Hippocampal formation (tissue), 2 donors: ENCODE measurements around the gene ELK4.

Experiments used
- DNase-seq, 2 donors: peaks; one replicate each; lab custom pipeline; 2025; lab: John Stamatoyannopoulos, UW

ELK4 gene, protein sequence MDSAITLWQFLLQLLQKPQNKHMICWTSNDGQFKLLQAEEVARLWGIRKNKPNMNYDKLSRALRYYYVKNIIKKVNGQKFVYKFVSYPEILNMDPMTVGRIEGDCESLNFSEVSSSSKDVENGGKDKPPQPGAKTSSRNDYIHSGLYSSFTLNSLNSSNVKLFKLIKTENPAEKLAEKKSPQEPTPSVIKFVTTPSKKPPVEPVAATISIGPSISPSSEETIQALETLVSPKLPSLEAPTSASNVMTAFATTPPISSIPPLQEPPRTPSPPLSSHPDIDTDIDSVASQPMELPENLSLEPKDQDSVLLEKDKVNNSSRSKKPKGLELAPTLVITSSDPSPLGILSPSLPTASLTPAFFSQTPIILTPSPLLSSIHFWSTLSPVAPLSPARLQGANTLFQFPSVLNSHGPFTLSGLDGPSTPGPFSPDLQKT

DNA sequence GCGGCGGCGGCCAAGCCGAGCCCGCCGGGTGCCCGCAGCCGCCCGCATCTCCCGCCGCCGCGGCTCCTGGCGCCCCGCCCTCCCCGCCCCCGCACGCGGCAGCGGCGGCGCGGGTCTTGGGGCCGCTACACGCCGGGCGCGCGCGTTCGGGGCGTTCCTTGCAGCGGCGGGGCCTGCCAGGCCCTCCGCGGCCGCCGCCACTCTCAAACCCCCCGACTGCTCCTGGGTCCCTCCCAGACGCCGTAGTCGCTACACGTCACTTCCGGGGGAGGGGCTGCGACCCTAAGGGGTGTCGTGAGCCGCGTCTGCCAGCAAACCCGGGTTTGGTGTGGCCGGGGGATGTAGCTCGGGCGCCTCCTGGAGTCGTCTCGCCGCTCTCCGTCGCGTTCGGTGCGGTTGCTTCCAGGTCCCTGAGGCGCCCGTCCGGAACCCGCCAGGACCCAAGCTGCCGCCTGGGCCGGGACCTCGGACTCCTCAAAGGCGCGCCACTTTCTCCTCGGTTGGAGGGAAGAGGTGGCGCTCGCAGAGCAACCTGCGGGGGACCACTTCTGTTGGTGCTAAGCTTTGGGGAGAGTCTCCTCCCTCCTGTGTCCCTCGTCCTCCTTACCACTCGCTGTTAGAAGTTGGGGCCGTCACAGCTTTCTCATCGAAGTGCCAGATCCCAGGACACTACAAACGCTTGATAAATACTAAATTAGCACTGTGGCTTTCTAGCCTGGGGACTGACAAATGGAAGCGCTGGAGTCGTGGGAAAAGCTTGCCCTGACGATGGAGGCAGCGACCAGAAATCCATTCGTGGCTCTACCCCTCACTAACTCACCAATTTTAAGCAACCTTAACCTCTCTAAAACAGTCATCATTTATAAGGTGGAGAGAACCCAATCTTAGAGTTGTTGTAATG, at the start of gene ELK4:
TSS of gene ELK4 (minus strand) at position 244 of the 901 bp plus-strand sequence. CDS start 8,129 bp downstream, outside the sequence.
- DNase-seq: peak; percentile 94 to 98

DNA sequence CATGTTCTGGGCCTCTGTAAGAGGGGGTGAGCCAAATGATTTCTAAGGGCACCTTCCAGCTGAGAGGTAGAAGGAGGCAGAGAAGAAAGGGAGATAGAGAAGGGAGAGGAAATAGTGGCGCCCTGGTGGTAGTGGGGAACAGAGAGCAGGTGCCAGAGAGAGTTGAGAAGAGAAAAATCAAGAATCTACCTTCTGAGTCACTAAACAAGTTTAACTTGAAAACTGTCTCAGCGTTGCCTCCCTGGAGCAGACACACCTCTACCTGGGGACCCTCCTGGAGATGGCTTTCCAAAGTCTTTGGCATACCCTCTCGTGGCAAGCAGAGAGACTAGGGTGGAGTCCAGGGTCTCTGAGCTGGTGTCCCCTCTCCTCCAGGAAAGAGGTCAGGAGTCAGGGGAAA, 49.6 kb upstream of the ELK4 start:
- DNase-seq: no peak

DNA sequence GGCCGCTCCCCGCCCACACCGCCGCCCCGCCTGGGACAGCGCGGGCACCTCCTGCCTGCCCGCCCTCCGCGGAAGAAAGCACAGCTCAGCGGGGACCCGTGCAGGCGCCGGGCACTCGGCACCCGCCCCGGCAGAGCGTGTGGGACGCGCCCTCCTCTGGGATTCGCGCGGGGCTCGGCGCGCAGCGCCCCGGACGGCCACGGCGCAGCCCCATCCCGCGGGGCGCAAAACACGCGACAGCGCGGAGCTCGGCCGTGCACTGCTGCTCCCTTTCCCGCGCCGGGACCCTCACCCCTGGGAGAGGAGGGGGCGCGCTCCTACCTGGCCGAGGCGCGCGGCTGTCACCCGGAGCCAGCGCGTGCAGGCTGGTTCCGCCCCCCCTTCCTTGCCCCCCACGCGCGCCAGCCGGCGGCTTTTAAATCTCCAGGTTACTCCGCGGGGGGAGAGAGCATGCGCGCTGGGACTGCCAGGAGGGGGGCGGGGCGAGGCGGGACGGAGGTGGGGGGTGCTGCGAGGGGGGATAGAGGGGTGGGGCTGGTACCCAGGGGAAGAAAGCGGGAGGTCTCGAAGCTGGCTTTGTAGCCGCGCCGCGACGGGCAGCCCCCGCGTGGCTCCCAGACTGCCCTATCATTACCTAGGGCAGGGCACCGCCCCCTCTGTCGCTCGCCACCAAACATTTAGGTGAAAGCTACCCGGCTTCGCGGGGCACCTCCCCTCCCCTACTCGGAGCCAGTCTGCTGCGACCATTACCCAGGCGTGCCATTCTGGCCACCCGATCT, 48.5 kb upstream of the ELK4 start, which contains the start of gene SLC45A3:
TSS of gene SLC45A3 (minus strand) at position 437 of the 779 bp plus-strand sequence. CDS start 15,853 bp downstream, outside the sequence.
- DNase-seq: peak in 1 of 2 donors; percentile 61

DNA sequence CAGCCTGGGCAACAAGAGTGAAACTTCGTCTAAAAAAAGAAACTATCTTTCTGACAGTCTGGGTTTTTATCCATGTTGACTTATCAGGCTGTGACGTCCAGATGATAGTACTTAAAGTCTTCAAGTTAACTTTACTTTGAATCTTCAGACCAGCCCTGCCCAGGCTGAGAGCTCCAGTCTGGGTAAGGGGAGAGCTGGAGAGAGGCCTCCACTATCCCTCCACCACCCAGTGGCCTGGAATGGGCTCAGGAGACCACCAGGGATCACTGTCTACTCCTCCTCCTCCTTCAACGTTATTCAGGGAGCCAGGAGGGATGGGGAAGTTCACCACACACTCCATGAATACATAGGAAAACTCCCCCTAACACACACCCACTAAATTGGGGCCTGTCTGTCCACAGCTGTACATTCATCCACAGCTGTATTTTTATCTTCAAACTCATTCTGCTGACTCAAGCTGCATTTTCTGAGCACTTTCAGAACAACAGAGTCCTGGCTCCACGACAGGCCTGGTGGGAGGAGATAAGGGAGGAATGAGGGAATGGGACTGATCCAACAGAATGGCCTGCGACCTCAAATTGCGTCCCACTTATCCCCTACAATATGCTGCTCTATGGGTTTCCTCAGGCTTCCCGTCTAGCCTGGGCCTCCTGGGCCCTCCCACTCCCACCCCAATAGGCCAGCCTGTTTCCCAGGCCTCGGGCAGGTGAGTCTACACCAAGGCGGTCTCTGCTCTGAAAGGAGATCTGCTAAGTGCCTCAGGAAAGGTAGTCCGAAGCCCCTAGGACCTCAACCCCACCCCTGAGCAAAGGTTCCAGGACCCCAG, 46.7 kb upstream of the ELK4 start:
- no peak for DNase-seq

DNA sequence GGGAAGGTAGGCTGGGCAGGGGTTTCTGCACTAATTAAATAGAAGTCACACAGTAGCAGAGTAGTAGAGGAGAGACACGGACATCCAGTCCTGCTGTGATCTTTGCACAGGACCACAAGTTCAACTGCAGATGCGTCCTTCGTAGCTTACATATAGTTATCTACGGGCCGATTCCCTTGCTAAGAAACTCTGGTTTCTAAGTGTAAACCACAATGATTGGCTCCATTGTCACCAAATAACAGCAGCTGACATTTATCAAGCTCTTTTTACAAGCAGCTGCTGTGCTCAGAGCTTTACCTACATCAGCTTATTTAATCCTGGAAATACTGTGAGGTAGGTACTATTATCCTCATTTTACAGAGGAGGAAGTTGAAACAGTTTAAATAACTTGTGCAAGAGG, 45.4 kb upstream of the ELK4 start:
- DNase-seq: no peak

DNA sequence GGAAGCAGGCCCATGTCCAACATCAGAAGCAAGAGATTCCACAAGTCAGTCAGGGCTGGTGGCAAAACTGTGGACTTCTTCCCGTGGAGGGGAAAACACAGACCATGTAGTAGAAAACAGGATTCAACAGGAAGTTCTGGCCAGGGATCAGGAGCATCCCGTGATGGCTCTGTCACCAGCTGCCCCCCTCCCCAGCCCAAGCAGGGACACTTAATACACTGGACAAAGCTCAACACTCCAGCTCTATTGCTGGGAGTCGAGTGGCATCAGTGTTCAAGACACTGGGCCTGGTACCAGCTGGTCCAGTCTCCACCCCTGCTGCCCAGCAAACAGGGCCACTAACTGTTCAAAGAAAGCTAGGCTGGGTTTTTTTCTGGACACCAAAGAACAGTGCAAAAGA, 44.8 kb upstream of the ELK4 start:
- DNase-seq: peak; percentile 85 to 88

DNA sequence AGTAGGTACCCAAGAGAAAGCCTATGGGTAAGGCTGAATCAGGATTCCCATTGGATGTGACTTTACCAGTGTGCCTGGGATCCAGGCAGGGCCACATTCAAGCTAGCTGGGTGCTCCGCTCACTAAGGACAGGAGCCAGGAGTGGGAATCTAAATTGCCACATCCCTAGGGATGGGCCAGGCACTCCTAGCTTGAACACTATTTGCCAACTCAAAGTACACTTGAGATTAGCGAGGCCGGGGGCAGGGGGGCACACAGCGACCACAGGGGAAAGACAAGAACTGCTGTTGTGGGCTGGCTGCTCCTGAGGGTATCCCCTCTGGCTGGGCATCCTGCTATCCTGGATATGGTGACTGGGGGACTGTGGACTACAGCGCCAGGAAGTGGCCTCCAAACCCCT, 44.2 kb upstream of the ELK4 start:
- no peak for DNase-seq

DNA sequence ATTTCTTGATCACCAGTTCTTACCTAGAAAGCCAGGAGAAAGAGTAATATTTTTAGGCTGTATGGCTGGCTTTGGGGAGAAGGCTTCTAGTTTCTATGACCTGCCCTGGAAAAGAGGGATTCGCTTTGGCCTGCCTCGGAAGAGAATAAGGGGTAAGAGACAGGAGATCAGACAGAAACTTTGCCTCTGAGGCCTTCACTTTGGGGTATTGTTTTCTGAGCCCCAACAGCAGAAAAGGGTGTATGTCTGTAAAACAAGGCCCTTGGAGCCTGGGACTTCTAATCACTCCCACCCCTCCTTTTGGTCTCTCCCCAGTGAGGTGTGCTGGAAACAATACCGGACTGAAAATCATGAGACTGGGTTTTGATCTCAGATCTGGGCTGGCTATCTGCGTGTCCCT, 43.4 kb upstream of the ELK4 start:
- DNase-seq: no peak

DNA sequence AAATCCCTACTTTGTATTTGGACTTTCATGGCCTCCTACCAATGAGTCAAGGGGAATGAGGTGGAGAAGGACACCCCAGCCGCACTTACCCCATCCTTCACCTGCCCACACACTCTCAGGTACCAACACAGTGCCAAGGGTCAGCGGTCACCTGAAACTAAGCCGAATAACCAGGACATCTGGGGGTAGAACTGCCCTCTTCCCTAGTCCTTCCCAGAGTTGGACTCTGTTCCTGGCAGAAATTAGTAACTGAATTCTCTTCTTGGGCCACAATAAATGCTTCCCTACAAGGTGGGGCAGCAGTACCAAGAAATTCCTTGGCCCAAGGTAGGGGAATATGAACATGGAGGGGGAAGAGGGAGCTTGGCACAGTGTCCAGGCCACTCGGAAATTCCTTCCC, 41.2 kb upstream of the ELK4 start:
- no peak for DNase-seq

DNA sequence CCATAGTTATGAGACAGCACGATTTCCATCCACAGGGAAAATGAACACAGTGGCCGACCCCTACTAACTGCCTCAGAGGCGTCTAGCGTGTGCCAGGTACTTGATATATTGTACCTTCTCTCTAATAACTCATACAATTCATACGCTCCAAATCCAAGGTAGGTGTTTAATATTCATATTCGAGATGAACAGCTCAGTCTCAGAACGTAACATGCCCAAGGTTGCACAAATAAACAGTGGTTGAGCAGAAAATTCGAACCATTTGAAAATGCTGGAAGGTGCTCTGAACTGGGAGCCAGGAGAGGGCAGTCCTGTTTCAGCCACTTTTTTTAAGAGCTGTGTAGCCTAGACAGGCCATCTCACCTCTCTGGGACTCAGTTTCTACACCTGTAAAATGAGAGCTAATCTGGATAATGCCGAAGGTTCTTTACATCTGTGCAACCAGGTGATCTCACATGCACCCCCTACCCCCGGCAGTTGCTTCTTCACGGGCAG, 40.6 kb upstream of the ELK4 start:
- no peak for DNase-seq

DNA sequence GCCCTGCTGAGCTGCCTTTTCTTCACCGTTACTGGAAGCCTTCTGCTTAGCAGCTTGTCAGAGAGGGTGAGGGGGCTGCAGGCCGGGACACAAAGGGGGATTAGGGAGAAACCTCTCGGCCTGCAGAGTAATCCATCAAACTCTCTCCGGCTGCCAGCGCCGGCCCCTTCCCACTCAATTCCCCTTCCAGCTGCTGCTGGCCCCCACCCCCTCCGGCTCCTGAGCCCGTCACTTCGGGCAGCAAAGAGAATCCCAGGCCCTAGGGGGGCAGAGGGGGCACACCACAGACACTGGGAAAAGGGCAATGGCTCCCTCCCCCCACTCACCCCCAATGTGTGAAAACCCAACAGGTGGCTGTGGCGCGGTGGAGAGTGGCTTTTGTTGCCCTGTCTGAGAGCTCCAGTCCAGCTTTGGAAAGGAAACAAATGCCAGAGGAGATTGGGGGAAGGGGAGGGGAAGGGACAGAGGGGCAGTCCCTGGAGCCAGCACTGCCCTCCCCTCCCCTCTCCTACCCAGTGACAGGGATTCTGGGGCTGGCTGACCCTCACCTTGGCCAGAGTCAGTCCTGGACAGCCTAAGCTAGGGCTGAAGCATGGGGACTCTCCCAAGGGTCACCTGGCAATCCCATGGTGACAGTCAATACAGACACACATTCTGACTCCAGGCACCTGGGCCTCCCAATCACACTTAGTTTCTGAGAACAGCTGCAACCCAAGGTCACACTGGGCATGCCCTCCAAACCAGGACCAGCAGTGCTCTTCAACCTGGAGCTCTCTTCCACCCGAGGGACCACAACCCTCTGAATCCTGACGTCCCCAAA, 39.0 kb upstream of the ELK4 start:
- no peak for DNase-seq

DNA sequence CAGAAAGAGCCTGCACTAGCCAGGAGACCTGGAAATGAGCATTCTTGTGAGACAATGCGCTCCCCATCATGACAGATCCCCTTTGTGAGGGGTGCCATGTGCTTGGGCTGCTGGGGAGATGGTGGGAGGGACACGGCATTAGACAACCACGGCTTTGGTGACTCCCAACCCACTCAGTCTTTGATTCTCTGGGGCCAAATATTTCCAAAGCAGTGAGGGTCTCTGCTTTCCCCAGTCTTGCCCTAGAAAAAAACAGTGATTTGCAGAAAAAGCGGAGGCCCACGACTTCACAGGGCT, 38.3 kb upstream of the ELK4 start:
- DNase-seq: no peak

DNA sequence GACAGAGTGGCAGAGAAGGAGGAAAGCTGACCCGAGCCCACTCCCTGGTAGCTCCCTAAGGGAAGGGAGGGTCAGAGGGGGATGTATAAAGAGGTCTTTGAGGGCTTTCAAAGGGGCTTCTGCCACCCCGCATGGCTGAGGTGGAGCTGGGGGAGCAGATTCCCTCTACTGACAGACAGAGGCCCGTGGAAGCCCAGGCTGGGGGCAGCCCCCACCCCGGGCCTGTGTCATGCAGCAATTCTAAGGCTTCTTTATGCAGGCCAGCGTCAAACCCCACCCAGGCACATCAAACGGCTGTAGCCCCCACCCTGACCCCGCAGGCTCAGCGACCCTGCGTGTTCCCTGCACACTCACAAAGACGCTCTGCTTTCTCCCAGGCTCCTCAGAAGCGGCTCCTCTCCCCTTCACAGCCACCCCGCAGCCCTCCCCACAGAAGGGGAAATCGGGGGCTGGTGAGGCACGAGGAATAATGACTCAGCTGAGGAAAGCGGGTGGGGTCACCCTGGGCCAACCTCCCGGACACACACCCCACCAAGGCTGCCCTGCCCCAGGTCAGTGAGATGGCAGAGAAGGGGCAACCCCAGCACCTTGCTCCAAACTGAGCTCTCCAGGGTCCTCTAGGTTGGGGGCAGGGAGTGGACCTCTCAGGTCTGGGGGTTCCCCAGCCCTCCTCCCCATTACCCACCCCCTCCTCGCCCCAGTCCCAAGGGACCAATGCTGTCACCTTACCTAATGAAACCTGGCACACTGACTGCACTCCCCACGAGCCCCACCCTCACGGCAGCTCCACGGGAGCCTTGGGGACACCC, 37.7 kb upstream of the ELK4 start:
- DNase-seq: peak; percentile 39 to 43

DNA sequence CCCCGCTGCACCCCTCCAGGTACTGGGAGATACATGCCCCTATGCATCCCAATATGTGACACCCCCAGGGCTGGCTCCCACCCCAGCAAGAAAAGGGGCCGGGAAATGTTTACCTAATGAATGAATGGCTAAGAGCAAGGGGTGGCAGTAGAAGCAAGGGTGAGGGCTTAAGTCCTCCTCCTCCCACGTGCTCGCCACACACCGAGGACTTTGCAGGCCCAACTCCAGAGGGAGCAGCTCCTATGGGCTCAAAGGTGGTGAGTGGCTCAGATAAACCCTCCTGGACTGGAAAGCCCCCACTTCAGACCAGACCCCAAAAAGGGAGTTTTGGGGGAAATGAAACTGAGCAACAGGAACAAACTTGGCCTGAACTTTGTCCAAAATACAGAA, 37.1 kb upstream of the ELK4 start:
- DNase-seq: no peak

DNA sequence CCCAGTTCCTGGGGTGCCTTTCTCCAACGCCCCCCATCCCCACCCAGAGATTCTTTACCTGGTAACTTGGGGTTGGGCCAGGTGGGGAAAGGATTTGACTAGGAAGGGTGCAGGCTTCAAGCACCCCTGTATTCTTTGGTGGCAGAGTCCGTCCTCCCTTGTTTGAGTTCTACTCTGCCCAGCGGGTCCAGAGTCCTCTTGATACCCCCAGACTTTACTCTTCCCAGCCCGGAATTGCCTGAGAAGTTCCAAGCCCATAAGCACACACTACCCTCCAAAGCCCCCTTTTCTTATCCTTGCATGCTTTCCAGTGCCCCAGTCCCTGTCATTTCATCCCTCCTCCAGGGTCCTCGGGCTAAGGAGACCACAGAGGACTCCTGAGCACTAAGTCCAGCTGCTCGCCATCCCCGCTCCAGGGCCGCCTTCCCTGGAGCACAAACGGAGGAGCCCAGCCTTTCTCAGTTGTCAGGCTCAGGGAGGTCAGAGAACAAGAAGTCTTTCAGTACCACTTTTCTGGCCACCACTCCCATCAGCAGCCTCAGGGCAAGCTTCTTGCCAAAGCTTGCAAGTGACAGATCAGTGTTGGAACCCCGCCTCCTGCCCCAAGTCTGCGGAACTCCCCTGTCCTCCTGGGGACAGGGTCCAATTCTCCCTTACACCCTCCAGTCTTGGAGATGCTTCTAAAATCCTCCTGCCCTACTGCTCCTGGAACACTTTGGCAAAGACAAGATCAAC, 36.3 kb upstream of the ELK4 start:
- peak in 1 of 2 donors; percentile 38 for DNase-seq

DNA sequence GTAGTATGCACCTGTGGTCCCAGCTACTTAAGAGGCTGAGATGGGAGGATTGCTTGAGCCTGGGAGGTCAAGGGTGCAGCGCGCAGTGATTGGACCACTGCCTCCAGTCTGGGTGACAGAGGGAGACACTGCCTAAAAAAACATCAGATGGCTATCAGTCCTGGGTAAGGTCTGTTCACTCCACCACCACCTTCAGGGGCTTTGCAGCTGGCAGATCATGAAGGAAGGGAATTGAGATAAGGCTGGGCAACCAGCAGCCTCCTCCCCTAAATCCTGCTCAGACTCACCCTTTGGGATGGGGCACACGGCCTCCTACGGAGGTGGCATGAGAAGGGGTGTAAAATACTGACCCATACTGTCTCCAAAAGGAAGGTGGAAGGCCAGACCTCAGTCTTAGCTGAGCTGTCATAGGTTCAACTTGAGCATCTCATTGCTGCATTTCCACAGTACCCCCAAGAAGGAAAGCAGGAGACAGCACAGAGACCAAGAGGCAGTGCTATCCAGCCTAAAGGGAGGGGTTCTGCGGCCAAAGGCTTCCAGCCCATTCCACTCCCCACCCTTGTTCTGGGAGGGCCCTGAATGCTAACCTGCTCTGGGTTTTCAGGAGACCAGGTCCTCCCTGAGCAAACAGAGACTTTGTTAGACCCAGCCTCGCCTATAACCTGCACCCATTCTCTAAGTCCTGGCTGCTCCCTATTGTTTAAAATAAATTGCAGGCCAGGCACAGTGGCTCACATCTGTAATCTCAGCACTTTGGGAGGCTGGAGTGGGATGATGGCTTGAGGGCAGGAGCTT, 34.8 kb upstream of the ELK4 start:
- DNase-seq: no peak

DNA sequence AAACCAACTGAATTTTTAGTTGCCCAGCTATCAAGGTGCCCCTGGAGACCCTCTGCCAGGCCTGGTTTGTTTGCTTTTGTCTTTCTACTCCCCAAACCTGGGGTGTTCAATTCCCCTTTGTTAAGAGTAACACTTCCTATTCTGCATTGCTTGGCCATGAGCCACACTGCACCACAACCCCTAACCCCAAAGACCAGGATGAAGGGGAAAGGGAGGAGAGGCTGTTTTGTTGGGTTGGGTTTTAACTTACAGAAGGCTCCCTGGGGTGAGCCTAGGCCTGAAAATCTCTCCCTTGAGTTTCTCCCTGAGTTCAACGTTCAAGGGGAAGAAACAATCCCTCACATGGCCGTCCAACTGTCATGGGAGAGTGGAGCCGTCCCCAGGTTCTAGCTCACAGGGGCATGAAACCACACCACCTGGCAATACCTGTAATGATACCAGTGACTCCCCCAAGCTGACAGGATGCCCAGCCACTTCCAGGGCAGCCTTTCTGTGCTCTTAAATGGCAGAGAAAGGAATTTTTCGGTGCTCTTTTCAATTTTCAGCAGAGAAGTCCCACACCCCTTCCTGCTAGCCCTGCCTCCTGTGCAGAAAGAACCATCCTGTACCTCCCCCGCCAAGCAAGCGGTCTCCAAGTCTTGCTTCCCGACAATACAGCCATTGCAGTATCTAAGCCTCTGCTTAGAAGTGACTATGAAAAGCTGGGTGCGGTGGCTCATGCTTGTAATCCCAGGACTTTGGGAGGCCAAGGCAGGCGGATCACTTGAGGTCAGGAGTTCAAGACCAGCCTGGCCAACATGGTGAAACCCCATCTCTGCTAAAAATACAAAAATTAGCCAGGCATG, 33.6 kb upstream of the ELK4 start:
- no peak for DNase-seq
